C4-2B (cell line): ENCODE results near the gene PRRT2.

ENCODE experiments used
- ZFX ChIP-seq: fragments of 450-650 bp; IDR thresholded peaks from 2 replicates; pipeline ENCODE4 v1.6.1; 2017
- TF ChIP-seq, protein P1 (sequence below): fragments of 450-650 bp; conservative IDR thresholded peaks from 2 replicates; pipeline ENCODE4 v1.5.1; 2017; ENCODE audit warnings: mild to moderate bottlenecking

- TF ChIP-seq, protein P1, sequence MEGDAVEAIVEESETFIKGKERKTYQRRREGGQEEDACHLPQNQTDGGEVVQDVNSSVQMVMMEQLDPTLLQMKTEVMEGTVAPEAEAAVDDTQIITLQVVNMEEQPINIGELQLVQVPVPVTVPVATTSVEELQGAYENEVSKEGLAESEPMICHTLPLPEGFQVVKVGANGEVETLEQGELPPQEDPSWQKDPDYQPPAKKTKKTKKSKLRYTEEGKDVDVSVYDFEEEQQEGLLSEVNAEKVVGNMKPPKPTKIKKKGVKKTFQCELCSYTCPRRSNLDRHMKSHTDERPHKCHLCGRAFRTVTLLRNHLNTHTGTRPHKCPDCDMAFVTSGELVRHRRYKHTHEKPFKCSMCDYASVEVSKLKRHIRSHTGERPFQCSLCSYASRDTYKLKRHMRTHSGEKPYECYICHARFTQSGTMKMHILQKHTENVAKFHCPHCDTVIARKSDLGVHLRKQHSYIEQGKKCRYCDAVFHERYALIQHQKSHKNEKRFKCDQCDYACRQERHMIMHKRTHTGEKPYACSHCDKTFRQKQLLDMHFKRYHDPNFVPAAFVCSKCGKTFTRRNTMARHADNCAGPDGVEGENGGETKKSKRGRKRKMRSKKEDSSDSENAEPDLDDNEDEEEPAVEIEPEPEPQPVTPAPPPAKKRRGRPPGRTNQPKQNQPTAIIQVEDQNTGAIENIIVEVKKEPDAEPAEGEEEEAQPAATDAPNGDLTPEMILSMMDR, result no peak
- no peak for TF ChIP-seq ZFX
These were observed 9.0 kb downstream of the PRRT2 start for GRCh38 chr16:29820730-29821642.
